ENCODE results near the gene LRSAM1. TPM values are rescaled to one million over a fixed set of nuclear protein-coding genes. Genes with fewer than 3 reads are reported as not detected.

The LRSAM1 gene
- total RNA-seq, 1 experiment from 2014 or later: 21.6 TPM

- H3K27me3 ChIP-seq: no peaks in the 10 kb centered on the region
- H3K36me3 ChIP-seq: peaks cover 79% of the 10 kb centered on the region
- H3K4me3 ChIP-seq: no peak overlapping the region
- H3K9me3 ChIP-seq: no peaks in the 10 kb centered on the region
- DNase-seq: no peak
These were observed 58.6 kb downstream of the LRSAM1 start for GRCh38 chr9:127509955-127510299.

GRCh38 chr9:127514468-127514867 lies 63.2 kb downstream of the LRSAM1 start:
- DNase-seq: no peak
- Histone ChIP-seq H3K27me3 (no peaks in the 10 kb centered on the region), H3K9me3 (no peaks in the 10 kb centered on the region), H3K4me3 (no peak overlapping the region), H3K36me3 (peaks cover 79% of the 10 kb centered on the region)

- no peaks in the 10 kb centered on the region for H3K27me3 ChIP-seq
- peaks cover 80% of the 10 kb centered on the region for H3K36me3 ChIP-seq
- no peaks in the 10 kb centered on the region for H3K9me3 ChIP-seq
These were observed 65.7 kb downstream of the LRSAM1 start for GRCh38 chr9:127516835-127517607.

GRCh38 chr9:127517620-127518019 lies 66.3 kb downstream of the LRSAM1 start:
- Histone ChIP-seq H3K9me3 (no peaks in the 10 kb centered on the region), H3K4me3 (no peak overlapping the region), H3K27me3 (no peaks in the 10 kb centered on the region), H3K36me3 (peaks cover 83% of the 10 kb centered on the region)
- no peak for DNase-seq

More at GRCh38 chr9:127516835-127517607, 65.7 kb downstream of the LRSAM1 start:
- no peak overlapping the region for H3K4me3 ChIP-seq
- no peak for DNase-seq

GRCh38 chr9:127518091-127518856 lies 67.0 kb downstream of the LRSAM1 start:
- Histone ChIP-seq H3K4me3 (no peak overlapping the region), H3K36me3 (peaks cover 81% of the 10 kb centered on the region), H3K9me3 (peaks cover 1% of the 10 kb centered on the region), H3K27me3 (no peaks in the 10 kb centered on the region)
- no peak for DNase-seq

GRCh38 chr9:127519301-127520166 lies 68.2 kb downstream of the LRSAM1 start:
- peaks cover 11% of the 10 kb centered on the region for H3K9me3 ChIP-seq
- H3K4me3 ChIP-seq: no peak overlapping the region
- DNase-seq: peak; percentile 94
- no peaks in the 10 kb centered on the region for H3K27me3 ChIP-seq
- H3K36me3 ChIP-seq: peaks cover 83% of the 10 kb centered on the region

GRCh38 chr9:127520941-127521918 lies 69.9 kb downstream of the LRSAM1 start:
- Histone ChIP-seq H3K27me3 (no peaks in the 10 kb centered on the region), H3K36me3 (peaks cover 86% of the 10 kb centered on the region), H3K4me3 (no peak overlapping the region), H3K9me3 (peaks cover 20% of the 10 kb centered on the region)
- peak; percentile 67 for DNase-seq

- Histone ChIP-seq H3K27me3 (no peaks in the 10 kb centered on the region), H3K36me3 (peaks cover 86% of the 10 kb centered on the region), H3K4me3 (no peak overlapping the region), H3K9me3 (peaks cover 20% of the 10 kb centered on the region)
- peak; percentile 42 for DNase-seq
These were observed 70.6 kb downstream of the LRSAM1 start for GRCh38 chr9:127521919-127522304.

GRCh38 chr9:127522727-127523126 lies 71.4 kb downstream of the LRSAM1 start:
- DNase-seq: no peak
- H3K36me3 ChIP-seq: peaks cover 86% of the 10 kb centered on the region
- no peaks in the 10 kb centered on the region for H3K27me3 ChIP-seq
- H3K9me3 ChIP-seq: peaks cover 20% of the 10 kb centered on the region
- no peak overlapping the region for H3K4me3 ChIP-seq

GRCh38 chr9:127523312-127523851 lies 72.1 kb downstream of the LRSAM1 start:
- Histone ChIP-seq H3K9me3 (peaks cover 20% of the 10 kb centered on the region), H3K27me3 (no peaks in the 10 kb centered on the region), H3K36me3 (peaks cover 84% of the 10 kb centered on the region), H3K4me3 (no peak overlapping the region)
- no peak for DNase-seq

GRCh38 chr9:127524373-127524772 lies 73.1 kb downstream of the LRSAM1 start:
- H3K27me3 ChIP-seq: no peaks in the 10 kb centered on the region
- peaks cover 20% of the 10 kb centered on the region for H3K9me3 ChIP-seq
- H3K36me3 ChIP-seq: peaks cover 85% of the 10 kb centered on the region
- DNase-seq: no peak
- no peak overlapping the region for H3K4me3 ChIP-seq

GRCh38 chr9:127525401-127526188 lies 74.3 kb downstream of the LRSAM1 start:
- no peak for DNase-seq
- Histone ChIP-seq H3K36me3 (peaks cover 86% of the 10 kb centered on the region), H3K4me3 (no peak overlapping the region), H3K27me3 (no peaks in the 10 kb centered on the region), H3K9me3 (peaks cover 20% of the 10 kb centered on the region)

- peaks cover 87% of the 10 kb centered on the region for H3K36me3 ChIP-seq
- peaks cover 20% of the 10 kb centered on the region for H3K9me3 ChIP-seq
- no peak for DNase-seq
- no peak overlapping the region for H3K4me3 ChIP-seq
- H3K27me3 ChIP-seq: no peaks in the 10 kb centered on the region
These were observed 75.6 kb downstream of the LRSAM1 start for GRCh38 chr9:127526655-127527559.

- H3K27me3 ChIP-seq: no peaks in the 10 kb centered on the region
- H3K9me3 ChIP-seq: peaks cover 20% of the 10 kb centered on the region
- DNase-seq: no peak
- no peak overlapping the region for H3K4me3 ChIP-seq
- peaks cover 80% of the 10 kb centered on the region for H3K36me3 ChIP-seq
These were observed 76.4 kb downstream of the LRSAM1 start for GRCh38 chr9:127527560-127528268.
